Measurements from ENCODE around the gene DEF6. TPM values are rescaled to one million over a fixed set of nuclear protein-coding genes. Genes with fewer than 3 reads are reported as not detected.

The DEF6 gene
- total RNA-seq, 1 experiment from 2014 or later: 37.3 TPM

DNA sequence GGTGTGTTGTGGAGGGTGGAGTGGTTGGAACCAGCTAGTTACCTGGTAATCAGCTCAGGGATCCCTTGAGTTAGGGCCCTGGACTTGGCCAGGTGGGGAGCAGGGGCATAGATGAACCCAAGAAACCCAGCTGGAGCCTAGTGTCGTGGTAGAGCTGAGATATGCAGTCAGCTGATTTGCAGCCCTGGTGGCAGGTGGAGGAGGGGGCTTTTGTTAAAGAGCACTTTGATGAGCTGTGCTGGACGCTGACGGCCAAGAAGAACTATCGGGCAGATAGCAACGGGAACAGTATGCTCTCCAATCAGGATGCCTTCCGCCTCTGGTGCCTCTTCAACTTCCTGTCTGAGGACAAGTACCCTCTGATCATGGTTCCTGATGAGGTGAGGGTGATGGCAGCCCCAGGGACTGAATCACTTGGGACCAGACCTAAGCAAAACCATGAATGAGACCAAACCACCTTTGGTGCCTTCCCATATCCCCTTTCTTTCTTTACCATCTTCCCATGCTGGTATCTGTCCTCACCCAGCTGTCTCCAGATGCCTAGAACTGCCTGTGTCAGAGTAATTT is 12.7 kb downstream of the DEF6 start:
- no peaks in the 10 kb centered on the region for H3K4me1 ChIP-seq (ENCODE audit: insufficient read depth, low read length)
- intact Hi-C loops (cut with micrococcal nuclease): no loop called here
- no peaks in the 10 kb centered on the region for H4K20me1 ChIP-seq (ENCODE audit: low read length)
- H3K27ac ChIP-seq (ENCODE audit: low read length): no peak overlapping the region
- H3K4me3 ChIP-seq (ENCODE audit: low read length): no peak overlapping the region
- CTCF ChIA-PET: no interaction called here
- no peaks in the 10 kb centered on the region for H3K36me3 ChIP-seq (ENCODE audit: low read depth, low read length)
- no peaks in the 10 kb centered on the region for H3K9me3 ChIP-seq (ENCODE audit: low read length)
- no peaks in the 10 kb centered on the region for H3K9me2 ChIP-seq (replicated peaks; ENCODE audit: low read length)
- no peaks in the 10 kb centered on the region for H3K79me2 ChIP-seq (ENCODE audit: low read length)
- no peak overlapping the region for H2AFZ ChIP-seq (ENCODE audit: low read length)
- TF ChIP-seq EZH2 (IDR thresholded peaks at IDR 0.05; ENCODE audit: low read length, unreplicated experiment) (no peak), EZH2phosphoT487 (IDR thresholded peaks at IDR 0.05; ENCODE audit: borderline replicate concordance, low read length) (no peak)
- TF ChIP-seq, protein P1, sequence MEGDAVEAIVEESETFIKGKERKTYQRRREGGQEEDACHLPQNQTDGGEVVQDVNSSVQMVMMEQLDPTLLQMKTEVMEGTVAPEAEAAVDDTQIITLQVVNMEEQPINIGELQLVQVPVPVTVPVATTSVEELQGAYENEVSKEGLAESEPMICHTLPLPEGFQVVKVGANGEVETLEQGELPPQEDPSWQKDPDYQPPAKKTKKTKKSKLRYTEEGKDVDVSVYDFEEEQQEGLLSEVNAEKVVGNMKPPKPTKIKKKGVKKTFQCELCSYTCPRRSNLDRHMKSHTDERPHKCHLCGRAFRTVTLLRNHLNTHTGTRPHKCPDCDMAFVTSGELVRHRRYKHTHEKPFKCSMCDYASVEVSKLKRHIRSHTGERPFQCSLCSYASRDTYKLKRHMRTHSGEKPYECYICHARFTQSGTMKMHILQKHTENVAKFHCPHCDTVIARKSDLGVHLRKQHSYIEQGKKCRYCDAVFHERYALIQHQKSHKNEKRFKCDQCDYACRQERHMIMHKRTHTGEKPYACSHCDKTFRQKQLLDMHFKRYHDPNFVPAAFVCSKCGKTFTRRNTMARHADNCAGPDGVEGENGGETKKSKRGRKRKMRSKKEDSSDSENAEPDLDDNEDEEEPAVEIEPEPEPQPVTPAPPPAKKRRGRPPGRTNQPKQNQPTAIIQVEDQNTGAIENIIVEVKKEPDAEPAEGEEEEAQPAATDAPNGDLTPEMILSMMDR (conservative IDR thresholded peaks at IDR 0.05; ENCODE audit: low read depth, low read length): no peak
- H3K27me3 ChIP-seq (ENCODE audit: low read length): no peaks in the 10 kb centered on the region
- no peak for ATAC-seq
- H3K4me2 ChIP-seq (ENCODE audit: low read length): no peak overlapping the region
- no TSS peak for BruUV-seq (replicated peaks)
- no peak for DNase-seq
- no peak overlapping the region for H3K9ac ChIP-seq (ENCODE audit: low read length)
- POLR2A ChIA-PET (ENCODE audit: unreplicated experiment): no interaction called here
- no peaks in the 10 kb centered on the region for H3F3A ChIP-seq (ENCODE audit: low read length, unreplicated experiment)

DNA sequence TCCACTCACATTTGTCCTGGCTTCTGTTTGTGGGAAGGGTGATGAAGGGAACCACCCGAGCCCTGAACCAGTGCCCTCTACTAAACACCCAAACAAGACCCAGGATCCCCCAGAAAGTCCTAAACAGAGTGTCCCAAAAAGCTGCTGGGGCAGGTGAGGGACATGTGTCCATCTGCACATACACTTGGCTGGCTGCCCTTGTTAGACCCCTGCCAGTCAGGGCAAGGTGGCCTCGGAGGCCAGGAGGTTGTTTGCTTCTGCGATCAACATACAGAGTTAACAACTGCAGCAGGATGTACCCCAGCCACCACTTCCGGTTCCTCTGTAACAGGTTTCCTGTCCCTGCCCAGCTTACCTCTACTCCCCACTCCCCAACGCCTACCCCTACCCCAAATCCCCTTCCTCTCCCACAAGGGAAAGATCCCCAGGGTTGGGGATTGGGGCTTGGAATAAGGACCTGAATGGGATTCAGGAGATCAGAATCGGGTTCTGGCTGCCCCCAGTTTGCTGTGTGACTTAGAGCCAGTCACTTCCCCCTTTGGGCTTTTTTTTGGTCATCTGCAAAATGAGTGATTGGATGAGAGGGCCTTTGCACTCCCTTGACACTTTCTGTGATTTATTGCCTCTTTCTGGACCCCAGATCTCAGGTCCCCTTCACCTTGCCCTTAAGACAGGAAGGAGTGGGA is 13.9 kb downstream of the DEF6 start:
- DNase-seq (no peak), ATAC-seq (no peak)
- Histone ChIP-seq H3K27ac (ENCODE audit: low read length) (no peak overlapping the region), H3K4me2 (ENCODE audit: low read length) (no peak overlapping the region), H3K36me3 (ENCODE audit: low read depth, low read length) (no peaks in the 10 kb centered on the region), H3K9me2 (replicated peaks; ENCODE audit: low read length) (no peaks in the 10 kb centered on the region), H3K27me3 (ENCODE audit: low read length) (no peaks in the 10 kb centered on the region), H3K9me3 (ENCODE audit: low read length) (no peaks in the 10 kb centered on the region), H3K4me1 (ENCODE audit: insufficient read depth, low read length) (no peaks in the 10 kb centered on the region), H3K79me2 (ENCODE audit: low read length) (no peaks in the 10 kb centered on the region), H3K9ac (ENCODE audit: low read length) (no peak overlapping the region), H2AFZ (ENCODE audit: low read length) (no peak overlapping the region), H3K4me3 (ENCODE audit: low read length) (no peak overlapping the region), H4K20me1 (ENCODE audit: low read length) (no peaks in the 10 kb centered on the region), H3F3A (ENCODE audit: low read length, unreplicated experiment) (no peaks in the 10 kb centered on the region)
- no TSS peak for BruUV-seq (replicated peaks)
- POLR2A ChIA-PET (ENCODE audit: unreplicated experiment): no interaction called here
- intact Hi-C loops (cut with micrococcal nuclease): no loop called here
- CTCF ChIA-PET: no interaction called here
- TF ChIP-seq EZH2phosphoT487 (IDR thresholded peaks at IDR 0.05; ENCODE audit: borderline replicate concordance, low read length) (no peak), EZH2 (IDR thresholded peaks at IDR 0.05; ENCODE audit: low read length, unreplicated experiment) (no peak)
- TF ChIP-seq, protein P1 (conservative IDR thresholded peaks at IDR 0.05; ENCODE audit: low read depth, low read length): no peak

DNA sequence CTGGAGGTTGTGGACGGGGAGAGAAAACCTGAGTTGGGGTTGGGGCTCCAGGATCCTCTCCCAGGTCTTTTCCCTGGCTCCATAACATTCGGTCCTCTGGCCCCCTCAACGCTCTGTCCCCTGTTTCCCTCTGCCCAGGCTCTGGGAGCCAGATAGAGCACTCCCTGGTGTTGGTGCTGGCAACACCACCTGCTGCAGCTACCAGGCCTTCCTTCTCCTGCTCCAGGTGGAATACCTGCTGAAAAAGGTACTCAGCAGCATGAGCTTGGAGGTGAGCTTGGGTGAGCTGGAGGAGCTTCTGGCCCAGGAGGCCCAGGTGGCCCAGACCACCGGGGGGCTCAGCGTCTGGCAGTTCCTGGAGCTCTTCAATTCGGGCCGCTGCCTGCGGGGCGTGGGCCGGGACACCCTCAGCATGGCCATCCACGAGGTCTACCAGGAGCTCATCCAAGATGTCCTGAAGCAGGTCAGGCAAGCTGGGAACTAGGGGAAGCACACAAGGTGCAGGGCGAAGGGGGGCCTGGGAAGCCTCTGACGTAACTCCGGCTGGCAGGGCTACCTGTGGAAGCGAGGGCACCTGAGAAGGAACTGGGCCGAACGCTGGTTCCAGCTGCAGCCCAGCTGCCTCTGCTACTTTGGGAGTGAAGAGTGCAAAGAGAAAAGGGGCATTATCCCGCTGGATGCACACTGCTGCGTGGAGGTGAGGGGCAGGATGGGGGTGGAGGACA is 14.6 kb downstream of the DEF6 start:
- H3K27me3 ChIP-seq (ENCODE audit: low read length): no peaks in the 10 kb centered on the region
- no peaks in the 10 kb centered on the region for H3K9me2 ChIP-seq (replicated peaks; ENCODE audit: low read length)
- ChIA-PET POLR2A (ENCODE audit: unreplicated experiment) (no interaction called here), CTCF (no interaction called here)
- ATAC-seq: no peak
- TF ChIP-seq EZH2phosphoT487 (IDR thresholded peaks at IDR 0.05; ENCODE audit: borderline replicate concordance, low read length): no peak
- TF ChIP-seq, protein P1 (conservative IDR thresholded peaks at IDR 0.05; ENCODE audit: low read depth, low read length): no peak
- no peak for TF ChIP-seq EZH2 (IDR thresholded peaks at IDR 0.05; ENCODE audit: low read length, unreplicated experiment)
- no peaks in the 10 kb centered on the region for H3F3A ChIP-seq (ENCODE audit: low read length, unreplicated experiment)
- no peak overlapping the region for H3K27ac ChIP-seq (ENCODE audit: low read length)
- no peaks in the 10 kb centered on the region for H4K20me1 ChIP-seq (ENCODE audit: low read length)
- no TSS peak for BruUV-seq (replicated peaks)
- H3K4me1 ChIP-seq (ENCODE audit: insufficient read depth, low read length): peaks cover under 1% of the 10 kb centered on the region
- no peak overlapping the region for H3K4me3 ChIP-seq (ENCODE audit: low read length)
- no peak overlapping the region for H2AFZ ChIP-seq (ENCODE audit: low read length)
- H3K4me2 ChIP-seq (ENCODE audit: low read length): no peak overlapping the region
- no peaks in the 10 kb centered on the region for H3K36me3 ChIP-seq (ENCODE audit: low read depth, low read length)
- H3K9ac ChIP-seq (ENCODE audit: low read length): no peak overlapping the region
- H3K9me3 ChIP-seq (ENCODE audit: low read length): no peaks in the 10 kb centered on the region
- H3K79me2 ChIP-seq (ENCODE audit: low read length): no peaks in the 10 kb centered on the region
- intact Hi-C loops (cut with micrococcal nuclease): no loop called here
- DNase-seq: no peak

All from PC-3 (cell line).